HCEC 1CT (cell line): Measurements from ENCODE around the gene CLPSL2.

Source experiments
- DNase-seq: peaks from one replicate; pipeline ENCODE4 v3.0.0-alpha.2; 2017

CLPSL2 gene

DNA sequence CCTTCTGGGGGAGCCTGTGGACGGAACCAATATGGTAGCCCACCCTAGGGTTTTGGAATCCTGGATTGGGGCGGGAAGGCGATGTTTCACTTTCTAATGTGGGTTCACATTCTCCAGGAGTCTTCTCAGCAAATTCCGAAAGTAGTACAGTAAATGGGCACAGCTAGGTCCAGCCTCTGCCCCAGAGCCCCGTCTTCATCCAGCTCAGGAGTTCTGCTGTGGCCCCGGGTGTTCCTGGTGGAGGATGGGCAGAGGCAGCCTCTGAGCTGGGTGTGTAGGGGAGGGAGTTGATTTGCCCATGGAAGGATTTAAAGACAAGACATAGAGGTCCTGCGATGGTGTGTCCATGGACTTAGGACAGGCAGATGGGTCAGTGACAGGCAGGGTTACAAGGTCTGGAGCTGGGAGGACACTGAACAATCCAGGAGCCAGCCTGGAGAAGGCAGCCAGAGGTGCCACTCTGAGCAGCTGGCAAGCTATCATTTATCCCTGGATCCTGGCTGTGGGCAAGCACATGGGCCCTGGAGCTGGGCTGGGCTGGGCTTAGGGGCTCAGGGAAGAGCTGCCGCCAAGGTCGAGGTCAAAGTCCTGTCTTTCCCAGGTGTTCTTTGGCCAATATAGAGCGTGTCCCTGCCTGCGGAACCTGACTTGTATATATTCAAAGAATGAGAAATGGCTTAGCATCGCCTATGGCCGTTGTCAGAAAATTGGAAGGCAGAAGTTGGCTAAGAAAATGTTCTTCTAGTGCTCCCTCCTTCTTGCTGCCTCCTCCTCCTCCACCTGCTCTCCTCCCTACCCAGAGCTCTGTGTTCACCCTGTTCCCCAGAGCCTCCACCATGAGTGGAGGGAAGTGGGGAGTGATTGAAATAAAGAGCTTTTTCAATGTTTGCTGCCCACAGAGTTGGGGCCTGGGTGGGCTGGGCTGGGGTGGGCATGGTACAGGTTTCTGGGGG is 11.1 kb downstream of the CLPSL2 start:
- DNase-seq, result no peak

DNA sequence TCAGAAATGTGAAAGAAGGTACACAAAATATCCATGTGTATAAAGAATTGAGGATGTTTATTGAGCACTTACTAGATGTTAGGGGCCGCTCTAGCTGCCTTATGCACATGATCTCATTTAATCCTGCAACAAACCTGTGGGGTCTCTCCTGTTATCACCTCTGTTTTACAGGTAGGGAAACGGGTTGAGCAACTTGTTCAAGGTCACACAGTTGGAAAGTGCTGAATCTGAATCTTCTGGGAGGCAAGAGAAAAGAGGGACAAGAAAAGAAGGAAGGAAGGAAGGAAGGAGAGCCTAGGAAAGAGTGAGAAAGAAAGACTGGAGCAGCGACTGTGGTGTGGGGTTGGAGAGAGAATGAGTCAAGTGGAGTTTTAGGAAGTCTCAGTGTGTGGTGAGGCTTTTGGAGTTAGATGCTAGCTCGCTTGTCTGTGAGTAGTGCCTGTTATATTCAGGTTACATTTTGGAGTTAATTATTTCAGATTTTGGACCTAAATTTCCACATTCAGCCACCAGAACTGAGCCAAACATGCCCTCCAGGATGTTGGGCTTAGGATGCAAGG is 12.1 kb downstream of the CLPSL2 start:
- no peak for DNase-seq

DNA sequence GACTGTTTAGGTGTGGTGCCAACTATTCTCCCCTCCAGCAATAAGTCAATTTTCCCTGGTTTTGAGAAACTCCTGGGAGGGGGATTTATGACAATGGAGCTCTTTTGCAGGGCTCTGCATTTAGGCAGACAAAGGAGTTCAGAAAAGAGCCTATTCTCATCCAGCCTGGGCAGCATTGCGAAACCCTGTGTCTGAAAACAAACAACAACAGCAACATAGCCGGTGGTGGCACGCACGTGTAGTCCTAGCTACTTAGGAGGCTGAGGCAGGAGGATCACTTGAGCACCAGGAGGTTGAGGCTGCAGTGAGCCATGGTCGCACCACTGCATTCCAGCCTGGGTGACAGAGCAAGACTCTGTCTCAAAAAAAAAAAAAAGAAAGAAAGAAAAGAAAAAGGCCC is 14.3 kb downstream of the CLPSL2 start:
- DNase-seq, result no peak

DNA sequence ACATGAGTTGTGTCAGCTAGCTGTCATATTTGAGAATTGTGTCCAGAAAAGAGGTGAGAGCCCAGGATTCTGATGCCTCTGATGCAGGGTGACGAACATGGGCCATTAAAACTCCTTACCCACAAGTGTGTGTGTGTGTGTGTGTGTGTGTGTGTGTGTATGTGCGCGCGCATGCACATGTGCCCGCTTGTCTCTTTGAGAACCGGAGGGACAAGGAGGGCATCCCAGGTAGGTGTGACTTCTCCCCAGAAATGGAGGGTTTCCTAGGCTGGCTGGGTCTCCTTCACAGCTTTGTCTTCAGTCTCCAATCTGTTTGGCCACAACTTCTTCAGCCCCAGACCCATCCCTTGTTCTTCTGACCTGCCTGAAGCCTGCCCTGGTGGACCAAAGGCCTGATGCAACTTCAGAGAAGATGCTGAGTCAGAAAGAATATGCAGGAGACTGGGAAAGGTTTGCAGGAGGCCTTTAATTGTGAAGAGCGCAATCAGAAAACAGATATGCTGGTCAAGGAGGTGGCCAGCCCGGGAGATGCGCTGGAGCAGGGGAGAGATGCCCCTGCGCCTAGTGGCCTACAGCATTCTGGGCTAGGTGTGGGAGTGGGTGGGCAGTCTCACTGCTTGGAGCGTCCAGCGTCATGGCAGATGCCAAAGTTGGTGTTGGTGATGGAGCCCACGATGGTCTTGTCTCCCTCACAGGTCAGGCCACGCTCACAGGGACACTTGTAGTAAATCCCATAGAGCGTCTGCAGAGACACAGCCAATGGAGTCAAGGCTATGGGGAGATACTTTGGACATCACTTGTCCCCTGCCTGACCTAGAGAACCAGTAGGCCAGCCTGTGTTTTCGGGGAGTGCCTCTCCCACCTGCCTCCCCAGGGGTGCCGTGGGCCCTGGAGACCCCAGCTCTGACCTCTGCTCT is 18.4 kb downstream of the CLPSL2 start:
- DNase-seq, result no peak

DNA sequence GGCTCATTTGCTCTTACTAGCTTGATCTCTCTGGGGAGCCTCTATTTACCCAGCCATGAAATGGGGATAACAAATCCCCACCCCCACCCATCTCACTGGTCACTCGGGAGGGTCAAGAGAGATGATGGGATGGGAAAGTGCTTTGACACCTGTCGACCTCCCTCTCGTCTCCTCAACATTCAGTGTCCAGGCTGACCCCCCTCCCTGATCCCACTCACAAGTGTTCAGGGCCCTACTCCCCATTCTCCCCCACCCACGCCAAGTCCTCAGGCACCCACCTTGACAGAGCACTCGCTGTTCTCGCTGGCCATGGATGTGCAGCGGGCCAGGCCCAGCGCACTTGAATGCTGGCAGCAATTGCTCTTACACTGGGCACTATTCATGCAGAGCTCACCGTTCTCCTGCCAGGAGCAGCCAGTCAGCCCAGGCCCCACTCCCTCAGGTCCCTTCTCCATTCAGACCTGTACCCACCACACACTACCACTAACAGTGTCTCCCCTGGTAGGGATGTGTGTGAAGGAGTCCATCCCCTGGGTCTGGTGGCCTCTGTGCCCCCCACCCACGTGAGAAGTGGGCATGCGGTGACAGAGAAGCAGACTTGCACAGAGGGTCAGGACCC is 19.2 kb downstream of the CLPSL2 start:
- DNase-seq, result no peak

DNA sequence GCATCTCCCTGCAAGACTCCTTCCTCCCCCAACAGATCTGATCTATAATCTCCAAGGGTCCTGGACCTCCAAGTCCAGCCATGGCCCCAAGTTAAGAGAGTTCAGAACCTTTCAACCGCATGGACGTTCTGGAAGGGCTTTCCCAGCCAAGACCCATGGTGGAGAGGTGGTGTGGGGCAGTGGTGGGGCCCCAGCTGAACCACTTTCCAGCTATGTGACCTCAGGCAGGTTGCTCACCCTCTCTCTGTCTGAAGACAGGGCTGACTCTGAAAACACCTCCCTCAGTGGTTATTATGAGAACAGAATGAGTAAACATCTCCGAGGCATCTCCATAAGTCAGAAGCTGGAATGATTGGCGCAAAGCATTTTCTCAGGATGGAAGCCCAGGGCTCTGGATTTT is 19.8 kb downstream of the CLPSL2 start:
- DNase-seq, result no peak

DNA sequence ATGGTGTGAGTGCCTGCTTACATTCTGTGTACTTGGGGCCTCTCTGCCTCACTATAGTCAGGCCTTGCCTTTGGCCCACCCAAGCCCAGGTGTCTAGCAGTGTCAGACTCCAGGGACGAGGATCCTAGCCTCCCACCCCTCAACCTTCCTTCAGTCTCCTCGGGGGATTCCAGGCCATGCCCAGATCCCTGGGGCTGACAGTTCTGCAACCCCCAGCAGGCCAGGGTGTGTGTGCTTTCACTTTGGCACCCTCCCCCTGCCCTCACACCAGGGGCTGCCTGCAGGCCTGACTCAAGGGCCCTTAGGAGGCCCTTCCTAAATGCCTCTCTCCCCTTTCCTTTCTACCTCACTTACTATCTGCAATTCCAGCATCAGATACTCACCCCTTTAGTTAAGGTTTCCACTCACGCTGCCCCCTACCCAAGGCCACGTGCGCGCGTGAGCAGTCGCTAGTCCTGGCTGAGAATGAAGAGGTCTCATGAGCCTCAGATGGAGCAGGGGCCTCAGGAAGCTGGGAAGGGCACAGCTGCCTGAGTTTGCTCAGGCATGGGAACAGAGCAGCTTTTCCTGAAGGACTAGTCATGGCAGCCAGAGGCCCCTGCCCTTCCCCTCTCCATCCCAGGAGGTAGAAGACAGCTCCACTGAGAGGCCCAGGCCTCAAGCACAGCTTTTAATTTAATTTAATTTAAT is 21.6 kb downstream of the CLPSL2 start:
- DNase-seq, result no peak

DNA sequence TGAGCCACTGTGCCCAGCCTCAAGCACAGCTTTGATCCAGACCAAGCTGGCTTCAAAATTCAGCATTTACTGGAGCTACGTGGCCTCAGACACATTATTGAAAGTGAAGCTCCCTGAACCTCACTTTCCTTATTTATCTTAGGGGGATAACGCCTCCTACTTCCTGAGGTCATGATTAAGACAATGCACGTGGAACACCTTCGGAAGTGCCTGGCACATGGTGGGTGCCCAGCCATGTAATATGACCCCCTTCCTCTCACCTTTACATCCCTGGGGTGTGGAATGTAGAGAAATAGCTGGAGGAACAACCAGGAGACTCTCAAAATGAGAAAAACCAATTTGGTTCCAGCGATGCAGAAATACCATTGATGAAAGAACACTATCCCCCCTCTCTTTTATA is 22.3 kb downstream of the CLPSL2 start:
- DNase-seq, result no peak

DNA sequence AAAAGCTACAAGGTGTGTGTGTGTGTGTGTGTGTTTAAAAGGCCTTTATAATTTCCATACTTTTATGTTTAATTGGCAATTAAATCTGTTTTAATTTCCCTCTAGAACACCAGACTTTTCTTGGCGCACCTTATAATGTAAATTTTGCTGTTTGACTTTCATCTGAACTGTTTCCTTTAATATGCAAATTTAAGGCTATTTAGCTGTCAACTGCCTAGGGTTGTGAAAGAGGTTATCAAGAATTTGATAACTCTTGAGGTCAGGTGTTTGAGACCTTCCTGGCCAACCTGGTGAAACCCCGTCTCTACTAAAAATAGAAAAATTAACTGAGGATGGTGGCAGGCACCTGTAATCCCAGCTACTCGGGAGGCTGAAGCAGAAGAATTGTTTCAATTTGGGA is 24.8 kb downstream of the CLPSL2 start:
- no peak for DNase-seq

DNA sequence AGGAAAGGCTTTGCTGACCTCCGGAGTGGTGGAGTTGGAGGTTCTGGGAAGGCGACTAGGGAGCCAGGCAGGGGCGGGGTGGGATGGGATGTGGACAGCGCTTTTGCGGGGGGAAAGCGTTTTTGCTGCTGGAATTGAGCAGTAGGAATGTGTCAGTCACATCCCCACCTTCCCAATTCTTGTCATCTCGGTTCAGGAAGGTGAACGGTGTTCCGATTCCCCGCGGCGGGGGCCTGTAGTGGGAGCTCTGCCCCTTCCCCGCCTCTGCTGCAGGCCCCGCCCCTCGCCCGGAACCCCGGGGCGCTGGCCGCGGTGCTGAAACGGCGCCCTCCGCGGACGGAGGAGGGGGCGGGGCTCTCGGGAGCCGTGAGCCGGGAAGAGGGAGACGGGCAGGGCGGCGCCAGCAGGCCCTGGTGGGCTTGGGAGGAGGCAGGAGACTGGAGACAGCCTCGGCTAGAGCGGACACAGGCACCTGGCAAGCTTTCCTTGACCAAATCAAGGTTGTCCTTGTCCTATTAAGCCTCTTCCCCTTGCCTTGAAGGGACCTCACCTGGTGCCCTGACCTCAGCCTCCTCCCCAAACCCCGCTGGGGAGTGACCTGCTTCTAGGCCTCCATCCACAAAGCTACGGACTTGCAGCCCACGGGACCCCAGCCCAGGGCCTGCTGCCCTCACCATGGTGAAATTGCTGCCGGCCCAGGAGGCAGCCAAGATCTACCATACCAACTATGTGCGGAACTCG is 28.8 kb downstream of the CLPSL2 start, which contains the start of gene LHFPL5:
TSS of gene LHFPL5 (plus strand) at position 357 of the 741 bp plus-strand sequence. CDS start at position 676, 319 bp downstream.
- DNase-seq, result no peak

DNA sequence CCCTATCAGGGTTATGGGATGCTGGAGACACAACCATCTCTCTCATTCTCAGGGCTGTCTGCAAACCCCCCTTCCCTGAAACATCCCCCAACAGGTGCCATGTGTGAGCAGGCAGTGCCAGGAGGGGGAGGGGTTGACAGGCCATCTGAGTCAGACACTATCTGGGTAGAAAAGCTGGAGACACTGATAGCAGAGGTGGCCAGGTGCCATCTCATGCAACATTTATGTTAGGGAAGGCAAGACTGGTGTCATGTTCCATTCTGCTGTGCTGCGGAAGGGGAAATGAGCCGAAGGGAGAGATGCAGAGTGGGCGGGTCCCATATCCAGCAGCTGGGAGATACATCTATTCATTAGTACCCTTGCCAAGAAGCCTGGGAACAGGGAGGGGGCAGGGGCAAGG is 32.3 kb downstream of the CLPSL2 start:
- DNase-seq, result no peak

DNA sequence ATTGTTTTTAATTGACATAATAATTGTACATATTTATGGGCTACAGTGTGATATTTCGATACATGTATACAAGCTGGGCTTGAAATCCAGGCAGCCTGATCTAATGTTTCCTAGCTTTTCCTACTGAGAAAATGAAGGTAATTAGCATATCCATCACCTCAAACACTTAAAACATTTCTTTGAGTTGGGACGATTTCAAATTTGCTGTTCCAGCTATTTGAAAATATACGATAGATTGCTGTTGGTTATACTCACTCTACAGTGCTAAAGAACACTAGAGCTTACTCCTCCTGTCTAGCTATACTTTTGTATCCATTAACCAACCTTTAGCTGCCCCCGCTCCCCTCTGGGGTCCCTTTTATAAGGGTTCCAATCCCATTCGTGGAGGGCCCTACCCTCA is 33.4 kb downstream of the CLPSL2 start:
- DNase-seq, result no peak

DNA sequence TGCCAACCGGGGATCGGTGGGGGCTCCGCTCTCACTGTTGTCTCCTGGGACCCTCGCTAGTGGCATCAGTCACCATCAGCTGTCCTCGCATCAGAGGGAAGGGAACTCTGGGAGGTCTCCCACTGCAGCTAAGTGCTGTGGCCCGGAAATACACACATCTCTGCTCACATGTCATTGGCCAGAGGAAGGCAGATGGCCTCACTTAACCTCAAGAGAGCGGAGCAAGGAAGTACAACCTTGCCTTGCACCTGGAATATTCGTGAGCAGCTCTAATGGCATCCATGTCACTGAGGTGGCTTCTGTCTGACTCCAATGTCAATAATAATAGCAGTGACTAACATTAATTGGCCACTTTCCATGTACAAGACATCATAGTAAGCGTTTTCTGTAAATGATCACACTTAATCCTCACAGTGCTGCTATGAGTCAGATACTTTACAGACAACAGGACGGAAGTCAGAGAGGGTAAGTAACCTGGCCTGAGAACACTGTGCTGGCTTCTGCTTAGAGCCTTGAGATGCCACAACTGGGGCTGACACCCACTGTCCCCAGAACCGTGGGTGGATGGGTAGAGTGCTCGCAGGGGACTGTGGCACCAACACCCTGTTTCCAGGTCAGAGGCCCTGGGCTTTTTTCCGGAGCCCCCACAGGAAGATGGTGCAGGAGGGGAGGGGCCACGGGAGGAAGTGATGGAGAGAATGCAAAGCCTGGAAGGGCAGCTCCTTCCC is 34.7 kb downstream of the CLPSL2 start:
- DNase-seq, result peak; percentile 81

DNA sequence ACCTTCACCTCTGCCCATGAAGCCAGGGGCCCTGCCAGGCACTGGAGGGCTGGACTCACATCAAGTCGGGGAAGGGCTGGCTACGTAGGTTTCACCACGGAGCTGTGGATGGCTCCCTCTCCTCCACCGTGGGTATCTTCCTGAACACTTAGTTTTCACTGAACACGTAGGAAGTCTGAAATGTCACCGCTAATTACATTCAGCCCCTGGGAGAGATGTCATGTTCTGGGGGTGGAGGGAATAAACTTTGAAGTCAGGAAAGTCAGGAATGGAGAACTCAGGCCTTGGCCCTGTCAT is 35.2 kb downstream of the CLPSL2 start:
- DNase-seq, result no peak

DNA sequence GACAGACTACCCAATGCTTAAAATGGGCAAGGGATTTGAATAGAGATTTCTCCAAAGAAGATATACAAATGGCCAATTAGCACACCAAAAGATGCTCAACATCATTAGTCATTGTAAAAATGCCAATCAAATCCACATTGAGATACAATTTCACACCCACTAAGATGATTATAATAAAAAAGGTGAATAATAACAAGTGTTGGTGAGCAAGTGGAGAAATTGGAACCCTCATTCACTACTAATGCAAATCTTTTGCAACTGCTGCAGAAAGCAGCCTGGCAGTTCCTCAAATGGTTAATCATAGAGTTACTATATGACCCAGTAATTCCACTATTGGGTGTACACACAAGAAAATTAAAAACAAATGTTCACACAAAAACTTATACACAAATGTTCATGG is 41.1 kb downstream of the CLPSL2 start:
- DNase-seq, result no peak

DNA sequence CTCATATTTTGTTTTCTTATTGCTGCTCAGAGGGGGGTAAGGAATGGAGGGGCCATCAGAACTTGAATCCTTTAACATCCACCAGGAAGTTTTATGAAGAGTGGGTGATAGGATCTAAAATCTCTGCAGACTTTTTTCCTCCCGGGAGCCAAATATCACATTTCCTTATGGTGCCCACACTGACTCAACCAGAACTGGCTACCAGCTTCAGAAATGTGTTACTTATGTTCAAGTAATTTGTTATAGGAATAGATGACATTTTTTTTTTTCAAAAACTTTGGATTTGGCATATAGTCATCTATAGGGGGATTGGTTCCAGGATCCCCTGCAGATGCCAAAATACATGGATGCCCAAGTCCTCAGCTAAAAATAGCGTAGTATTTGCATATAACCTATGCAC is 47.2 kb downstream of the CLPSL2 start:
- no peak for DNase-seq

DNA sequence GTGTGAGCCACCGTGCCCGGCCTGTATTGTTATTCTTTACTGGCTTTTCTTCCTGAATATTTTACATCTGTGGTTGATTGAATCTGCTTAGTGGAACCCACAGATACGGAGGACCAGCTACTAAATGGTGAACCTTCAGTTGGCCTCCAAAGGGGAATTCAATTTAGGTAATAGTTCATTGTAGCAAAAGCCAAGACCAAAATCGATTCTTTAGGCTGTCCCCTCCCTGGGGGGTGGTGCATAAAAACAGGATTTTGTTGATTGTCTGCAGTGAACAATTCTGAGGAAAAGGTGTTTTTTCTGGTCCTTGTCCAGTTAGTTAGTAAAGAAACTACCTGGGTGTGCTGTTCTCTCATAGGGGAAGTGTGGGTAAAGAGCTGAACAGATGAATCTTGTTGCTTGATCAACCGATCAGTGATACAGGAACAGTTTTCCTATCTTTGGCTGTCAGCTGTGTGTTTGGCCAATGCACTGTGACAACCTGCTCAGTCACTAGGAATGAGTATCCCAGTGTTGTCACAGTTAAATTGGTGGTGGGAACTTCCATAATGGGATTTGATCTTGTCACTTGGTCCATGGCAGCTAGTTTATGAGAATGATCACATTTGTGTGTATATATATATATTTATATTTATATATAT is 48.3 kb downstream of the CLPSL2 start:
- DNase-seq, result no peak
